ENCODE results near the gene GDPD4.

The GDPD4 gene

DNA sequence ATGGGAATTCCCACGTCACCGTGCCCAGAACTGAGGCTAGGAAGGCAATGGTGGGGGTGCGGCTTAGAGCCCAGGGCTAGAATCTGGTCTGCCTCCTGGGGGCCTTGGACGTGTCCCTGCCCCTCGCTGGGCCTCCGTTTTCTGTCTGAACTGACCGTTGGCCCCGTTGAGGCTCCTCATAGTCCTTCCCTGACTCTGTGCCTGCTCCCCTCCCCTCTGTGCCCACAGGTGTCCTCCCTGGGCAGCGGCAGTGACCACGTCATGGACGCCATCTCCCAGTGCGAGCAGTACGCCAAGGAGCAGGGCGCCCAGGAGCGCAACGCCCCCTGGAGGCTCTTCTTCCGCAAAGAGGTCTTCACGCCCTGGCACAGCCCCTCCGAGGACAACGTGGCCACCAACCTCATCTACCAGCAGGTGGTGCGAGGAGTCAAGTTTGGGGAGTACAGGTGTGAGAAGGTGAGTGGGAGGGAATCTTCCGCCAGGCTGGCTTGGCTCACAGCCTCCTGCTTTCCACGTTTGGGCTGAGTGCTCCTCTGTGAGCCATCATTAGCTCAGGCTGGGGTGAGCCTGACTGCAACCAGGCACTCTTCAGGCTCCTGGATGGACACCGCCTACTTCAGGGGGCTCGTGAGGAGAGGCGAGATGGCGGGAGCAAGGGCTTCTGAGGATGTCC, 109.5 kb downstream of the GDPD4 start:
- no peak overlapping the region for H3K4me3 ChIP-seq (ENCODE audit: low read length)

DNA sequence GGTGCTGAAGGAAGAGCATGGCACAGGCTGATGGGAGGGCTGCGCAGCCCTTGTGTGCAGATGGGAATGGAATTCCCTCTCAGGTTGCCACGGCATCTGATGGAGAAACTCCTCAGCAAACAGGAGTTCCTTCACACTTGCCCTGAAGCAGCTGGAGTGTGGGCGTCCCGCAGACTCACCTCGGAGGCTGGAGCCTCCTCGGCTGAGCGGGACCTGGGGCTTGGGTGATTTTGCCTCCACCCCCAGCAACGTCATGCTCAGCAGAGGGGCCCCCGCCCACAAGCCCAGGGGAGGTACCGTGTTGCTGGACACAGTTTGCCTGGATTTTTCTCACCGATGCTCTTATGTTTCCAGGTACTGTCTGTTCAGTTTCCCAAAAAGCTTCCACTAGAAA, 110.1 kb downstream of the GDPD4 start:
- Histone ChIP-seq H3K9ac (ENCODE audit: low read depth, low read length) (no peak overlapping the region), H3K4me3 (ENCODE audit: low read length) (no peak overlapping the region), H3K9me3 (replicated peaks; ENCODE audit: low read length) (no peaks in the 10 kb centered on the region), H3K4me2 (ENCODE audit: low read length) (no peak overlapping the region), H3K36me3 (ENCODE audit: insufficient read depth, low read length) (no peaks in the 10 kb centered on the region), H3K27me3 (ENCODE audit: control insufficient read depth, insufficient read depth, low read length) (peaks cover 12% of the 10 kb centered on the region), H3K4me1 (ENCODE audit: control insufficient read depth, insufficient read depth, low read length) (peaks cover 7% of the 10 kb centered on the region)

More for the DNA sequence above, 109.5 kb downstream of the GDPD4 start:
- H3K9me3 ChIP-seq (replicated peaks; ENCODE audit: low read length) = no peaks in the 10 kb centered on the region
- H3K27me3 ChIP-seq (ENCODE audit: control insufficient read depth, insufficient read depth, low read length) = peaks cover 11% of the 10 kb centered on the region
- H3K9ac ChIP-seq (ENCODE audit: low read depth, low read length) = no peak overlapping the region
- H3K4me2 ChIP-seq (ENCODE audit: low read length) = no peak overlapping the region
- peaks cover 7% of the 10 kb centered on the region for H3K4me1 ChIP-seq (ENCODE audit: control insufficient read depth, insufficient read depth, low read length)
- H3K36me3 ChIP-seq (ENCODE audit: insufficient read depth, low read length) = no peaks in the 10 kb centered on the region

DNA sequence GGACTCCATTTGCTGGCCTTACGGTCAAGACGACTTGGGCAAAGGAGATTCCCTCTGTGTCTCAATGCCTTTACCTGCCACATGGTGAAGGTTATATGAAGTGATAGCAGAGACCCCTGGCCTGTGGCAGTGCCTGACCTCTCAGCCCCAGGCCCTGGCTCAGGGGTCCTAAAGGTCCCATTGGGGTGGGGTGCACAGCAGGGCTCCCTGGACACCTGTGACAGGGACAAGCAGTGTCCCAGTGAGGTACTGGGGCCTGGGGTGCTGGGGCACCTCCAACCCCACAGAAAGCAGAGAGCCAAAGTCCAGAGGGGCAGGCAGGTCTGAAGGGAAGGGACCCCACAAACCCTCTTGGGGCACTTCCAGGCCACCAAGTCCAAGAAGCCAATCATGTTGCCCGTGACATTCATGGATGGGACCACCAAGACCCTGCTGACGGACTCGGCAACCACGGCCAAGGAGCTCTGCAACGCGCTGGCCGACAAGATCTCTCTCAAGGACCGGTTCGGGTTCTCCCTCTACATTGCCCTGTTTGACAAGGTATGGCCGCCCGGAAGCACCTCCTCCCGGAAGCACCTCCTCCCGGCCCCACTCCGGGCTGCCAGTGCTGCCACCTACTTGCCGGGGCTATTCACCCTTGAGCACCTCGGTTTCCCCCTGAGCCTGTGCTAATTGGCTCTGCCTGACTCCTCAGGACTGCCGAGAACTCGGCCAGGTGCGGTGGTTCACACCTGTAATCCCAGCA, 111.0 kb downstream of the GDPD4 start:
- Histone ChIP-seq H3K9me3 (replicated peaks; ENCODE audit: low read length) (no peaks in the 10 kb centered on the region), H3K4me3 (ENCODE audit: low read length) (no peak overlapping the region)

DNA sequence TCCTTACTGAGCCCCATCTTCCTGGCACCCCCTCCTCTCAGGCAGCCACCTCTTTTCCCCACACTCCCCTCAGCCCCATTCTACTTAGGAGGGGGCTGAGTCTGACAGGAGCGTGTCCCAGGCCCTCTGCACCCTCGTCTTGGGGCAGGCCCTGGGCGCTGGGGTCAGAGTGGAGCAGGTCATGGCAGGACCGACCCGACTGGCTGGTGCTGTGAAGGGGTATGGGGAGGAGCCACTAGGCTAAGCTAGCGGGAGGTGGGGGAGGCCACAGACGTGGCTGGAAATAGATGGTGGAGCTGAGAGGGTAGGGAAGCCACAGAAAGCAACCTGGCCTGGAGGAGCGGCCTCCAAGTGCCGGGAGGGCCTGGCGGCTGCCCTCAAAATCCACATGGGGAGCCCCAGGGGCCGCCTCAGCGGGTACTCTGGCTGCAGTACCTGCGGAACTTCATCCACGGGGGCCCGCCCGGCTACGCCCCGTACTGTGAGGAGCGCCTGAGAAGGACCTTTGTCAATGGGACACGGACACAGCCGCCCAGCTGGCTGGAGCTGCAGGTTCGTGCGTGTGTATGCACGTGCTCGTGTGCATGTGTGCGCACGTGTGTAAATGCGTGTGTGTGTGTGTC, 111.8 kb downstream of the GDPD4 start:
- Histone ChIP-seq H3K27me3 (ENCODE audit: control insufficient read depth, insufficient read depth, low read length) (peaks cover 17% of the 10 kb centered on the region), H3K9ac (ENCODE audit: low read depth, low read length) (no peak overlapping the region), H3K36me3 (ENCODE audit: insufficient read depth, low read length) (no peaks in the 10 kb centered on the region), H3K4me3 (ENCODE audit: low read length) (no peak overlapping the region), H3K4me2 (ENCODE audit: low read length) (no peak overlapping the region), H3K9me3 (replicated peaks; ENCODE audit: low read length) (no peaks in the 10 kb centered on the region), H3K4me1 (ENCODE audit: control insufficient read depth, insufficient read depth, low read length) (no peaks in the 10 kb centered on the region)

More for the DNA sequence above, 111.0 kb downstream of the GDPD4 start:
- Histone ChIP-seq H3K9ac (ENCODE audit: low read depth, low read length) (no peak overlapping the region), H3K36me3 (ENCODE audit: insufficient read depth, low read length) (no peaks in the 10 kb centered on the region), H3K4me1 (ENCODE audit: control insufficient read depth, insufficient read depth, low read length) (peaks cover 5% of the 10 kb centered on the region), H3K4me2 (ENCODE audit: low read length) (no peak overlapping the region), H3K27me3 (ENCODE audit: control insufficient read depth, insufficient read depth, low read length) (peaks cover 17% of the 10 kb centered on the region)

DNA sequence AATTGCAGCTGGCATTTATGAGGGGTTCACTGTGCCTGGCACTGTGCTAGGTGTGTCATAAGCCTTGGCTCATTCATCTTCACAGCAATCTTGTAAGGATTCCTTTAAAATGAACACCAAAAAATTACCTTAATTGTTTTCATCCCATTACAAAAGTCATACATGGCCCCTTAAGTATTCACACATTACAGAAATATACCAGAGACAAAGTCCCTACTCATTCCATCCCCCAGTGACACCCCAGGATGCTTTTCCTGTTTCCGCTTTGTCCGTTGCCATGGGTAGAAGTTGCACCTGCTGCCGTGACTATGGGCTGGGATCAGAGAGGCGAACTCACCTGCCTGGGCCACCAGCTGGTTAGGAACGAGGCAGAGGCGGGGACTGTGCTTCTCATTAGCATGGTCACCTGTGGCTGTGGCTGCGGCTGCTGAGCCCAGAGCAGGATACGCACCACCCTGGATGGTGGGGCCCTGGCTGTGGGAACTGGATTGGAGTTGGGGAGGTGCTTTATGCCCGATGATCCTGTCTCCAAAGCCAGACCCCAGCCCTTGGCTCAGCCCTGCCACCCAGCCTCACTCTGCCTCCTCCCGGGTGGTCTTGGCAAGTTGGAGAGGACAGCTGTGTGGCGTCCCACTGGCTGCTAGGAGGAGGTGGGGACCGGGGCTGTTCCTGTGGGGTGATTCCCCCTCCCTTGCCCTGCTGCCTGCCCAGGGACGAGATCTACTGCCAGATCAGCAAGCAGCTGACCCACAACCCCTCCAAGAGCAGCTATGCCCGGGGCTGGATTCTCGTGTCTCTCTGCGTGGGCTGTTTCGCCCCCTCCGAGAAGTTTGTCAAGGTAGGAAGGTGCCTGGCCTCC, 112.6 kb downstream of the GDPD4 start:
- Histone ChIP-seq H3K9ac (ENCODE audit: low read depth, low read length) (no peak overlapping the region), H3K4me3 (ENCODE audit: low read length) (no peak overlapping the region), H3K4me1 (ENCODE audit: control insufficient read depth, insufficient read depth, low read length) (no peaks in the 10 kb centered on the region), H3K9me3 (replicated peaks; ENCODE audit: low read length) (no peaks in the 10 kb centered on the region), H3K27me3 (ENCODE audit: control insufficient read depth, insufficient read depth, low read length) (peaks cover 21% of the 10 kb centered on the region), H3K4me2 (ENCODE audit: low read length) (no peak overlapping the region), H3K36me3 (ENCODE audit: insufficient read depth, low read length) (no peaks in the 10 kb centered on the region)

DNA sequence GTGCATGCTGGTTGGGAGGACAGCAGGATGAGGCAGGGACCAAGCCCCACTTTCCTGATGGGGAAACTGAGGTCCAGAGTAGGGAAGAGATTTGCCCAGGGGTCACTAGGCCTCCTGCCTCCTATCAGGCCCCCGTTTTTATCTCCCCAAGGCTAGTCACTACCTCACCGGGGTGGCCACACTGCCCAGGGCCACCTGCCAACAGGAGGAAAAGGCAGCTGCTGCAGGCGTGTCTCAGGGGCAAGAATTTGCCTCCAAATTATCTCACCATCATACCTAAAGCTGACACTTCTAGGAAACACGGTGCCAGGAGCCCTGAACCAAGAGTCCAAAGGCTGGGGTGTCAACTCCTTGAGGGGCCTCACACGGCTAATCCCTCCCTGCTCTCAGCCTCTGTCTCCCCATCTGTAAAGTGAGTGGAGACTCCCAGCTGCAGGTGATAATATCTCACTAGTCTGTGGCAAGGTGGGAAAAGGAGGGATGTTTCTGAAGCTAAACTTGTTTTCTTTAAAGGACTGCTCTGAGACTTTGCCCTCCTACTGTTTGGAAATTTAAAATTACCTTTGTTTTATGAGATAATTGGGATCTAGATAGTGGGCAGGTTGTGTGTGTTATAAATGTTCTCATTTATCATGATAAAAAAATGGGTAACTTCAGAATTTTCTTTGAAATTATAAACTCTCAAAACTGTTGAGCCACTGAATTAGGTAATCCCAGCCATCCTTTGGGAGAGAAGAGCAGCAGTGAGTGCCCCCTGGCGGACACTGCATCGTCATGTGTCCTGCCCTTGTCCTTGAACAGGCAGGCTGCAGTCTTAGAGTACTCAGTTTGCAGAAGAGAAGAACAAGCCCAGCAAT, 113.5 kb downstream of the GDPD4 start:
- Histone ChIP-seq H3K4me1 (ENCODE audit: control insufficient read depth, insufficient read depth, low read length) (no peaks in the 10 kb centered on the region), H3K4me2 (ENCODE audit: low read length) (no peak overlapping the region), H3K27me3 (ENCODE audit: control insufficient read depth, insufficient read depth, low read length) (peaks cover 21% of the 10 kb centered on the region), H3K9me3 (replicated peaks; ENCODE audit: low read length) (no peaks in the 10 kb centered on the region), H3K9ac (ENCODE audit: low read depth, low read length) (no peak overlapping the region), H3K36me3 (ENCODE audit: insufficient read depth, low read length) (no peaks in the 10 kb centered on the region), H3K4me3 (ENCODE audit: low read length) (no peak overlapping the region)

DNA sequence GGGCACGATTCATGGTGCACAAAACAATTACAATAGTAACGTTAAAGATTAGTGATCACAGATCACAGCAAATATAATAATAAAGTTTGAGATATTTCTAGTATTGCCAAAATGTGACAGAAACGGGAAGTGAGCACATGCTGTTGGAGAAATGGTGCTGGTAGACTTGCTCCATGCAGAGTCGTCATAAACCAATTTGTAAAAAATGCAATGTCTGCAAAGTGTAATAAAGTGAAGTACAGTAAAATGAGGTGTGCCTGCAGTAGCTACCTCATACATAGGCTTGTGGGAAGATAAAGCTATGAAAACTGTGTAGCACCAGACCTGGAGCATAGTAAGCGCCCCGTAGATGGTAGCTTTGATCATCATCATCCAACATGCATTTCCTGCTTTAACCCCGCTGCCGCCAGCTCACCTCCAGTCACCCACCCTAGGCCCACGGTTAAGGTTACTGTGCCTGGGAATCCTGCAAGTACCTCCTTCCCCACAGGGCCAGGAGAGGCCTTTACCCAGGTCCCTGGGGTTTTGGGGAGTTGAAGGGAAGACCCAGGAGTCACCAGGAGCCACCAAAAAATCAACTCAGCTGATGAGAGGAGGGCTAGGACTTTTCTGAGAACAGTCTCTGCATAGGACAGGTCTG, 114.3 kb downstream of the GDPD4 start:
- Histone ChIP-seq H3K4me2 (ENCODE audit: low read length) (no peak overlapping the region), H3K27me3 (ENCODE audit: control insufficient read depth, insufficient read depth, low read length) (peaks cover 29% of the 10 kb centered on the region), H3K4me3 (ENCODE audit: low read length) (no peak overlapping the region), H3K4me1 (ENCODE audit: control insufficient read depth, insufficient read depth, low read length) (no peaks in the 10 kb centered on the region), H3K36me3 (ENCODE audit: insufficient read depth, low read length) (no peaks in the 10 kb centered on the region), H3K9ac (ENCODE audit: low read depth, low read length) (no peak overlapping the region), H3K9me3 (replicated peaks; ENCODE audit: low read length) (no peaks in the 10 kb centered on the region)

DNA sequence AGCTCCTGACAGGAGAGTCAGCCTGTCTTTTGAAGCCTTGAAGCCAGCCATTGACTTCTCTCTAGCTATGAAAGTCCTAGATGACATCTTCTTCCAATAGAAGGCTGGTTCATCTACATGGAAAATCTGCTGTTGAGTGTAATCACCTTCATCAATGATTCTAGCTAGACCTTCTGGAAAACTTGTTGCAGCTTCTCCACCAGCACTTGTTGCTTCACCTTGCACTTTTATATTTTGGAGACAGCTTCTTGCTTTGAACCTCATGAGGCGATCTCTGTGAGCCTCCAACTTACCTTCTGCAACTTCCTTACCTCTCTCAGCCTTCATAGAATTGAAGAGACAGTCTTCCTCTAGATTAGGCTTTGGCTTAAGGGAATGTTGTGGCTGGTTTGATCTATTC, 115.2 kb downstream of the GDPD4 start:
- no peaks in the 10 kb centered on the region for H3K4me1 ChIP-seq (ENCODE audit: control insufficient read depth, insufficient read depth, low read length)
- H3K9ac ChIP-seq (ENCODE audit: low read depth, low read length) = no peak overlapping the region
- H3K9me3 ChIP-seq (replicated peaks; ENCODE audit: low read length) = no peaks in the 10 kb centered on the region
- no peak overlapping the region for H3K4me3 ChIP-seq (ENCODE audit: low read length)
- peaks cover 33% of the 10 kb centered on the region for H3K27me3 ChIP-seq (ENCODE audit: control insufficient read depth, insufficient read depth, low read length)
- no peaks in the 10 kb centered on the region for H3K36me3 ChIP-seq (ENCODE audit: insufficient read depth, low read length)
- H3K4me2 ChIP-seq (ENCODE audit: low read length) = no peak overlapping the region

DNA sequence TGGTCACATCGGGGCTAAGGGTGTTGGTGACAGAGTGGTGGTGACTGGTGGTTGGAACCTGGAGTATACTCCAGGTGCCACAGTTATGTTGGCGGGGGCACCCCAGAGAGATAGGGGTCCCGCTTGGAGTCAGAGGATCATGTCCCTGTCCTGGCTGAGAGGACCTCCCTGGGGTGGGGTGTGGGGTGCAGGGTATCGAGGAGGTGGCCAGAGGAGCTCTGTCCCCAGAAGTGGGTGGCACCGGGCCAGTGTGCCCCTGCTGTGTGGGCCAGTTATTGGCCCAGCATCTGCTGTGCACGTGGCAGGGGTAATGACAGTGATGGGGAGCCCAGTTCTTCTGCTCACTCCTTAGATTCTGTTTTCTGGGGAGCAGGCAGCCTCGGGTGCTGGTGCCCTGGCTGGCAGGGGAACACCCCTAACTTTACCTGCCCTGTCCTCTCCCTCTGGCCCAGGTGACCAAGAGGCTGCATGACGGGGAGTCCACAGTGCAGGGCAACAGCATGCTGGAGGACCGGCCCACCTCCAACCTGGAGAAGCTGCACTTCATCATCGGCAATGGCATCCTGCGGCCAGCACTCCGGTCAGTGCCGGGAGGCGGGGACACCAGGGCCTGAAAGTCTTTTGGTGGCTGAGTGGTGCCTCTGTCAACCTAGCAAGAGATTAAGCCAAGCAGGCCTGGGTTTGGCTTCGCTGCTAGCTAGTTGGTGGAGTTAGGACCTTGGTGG, 117.2 kb downstream of the GDPD4 start:
- H3K9ac ChIP-seq (ENCODE audit: low read depth, low read length) = no peak overlapping the region

DNA sequence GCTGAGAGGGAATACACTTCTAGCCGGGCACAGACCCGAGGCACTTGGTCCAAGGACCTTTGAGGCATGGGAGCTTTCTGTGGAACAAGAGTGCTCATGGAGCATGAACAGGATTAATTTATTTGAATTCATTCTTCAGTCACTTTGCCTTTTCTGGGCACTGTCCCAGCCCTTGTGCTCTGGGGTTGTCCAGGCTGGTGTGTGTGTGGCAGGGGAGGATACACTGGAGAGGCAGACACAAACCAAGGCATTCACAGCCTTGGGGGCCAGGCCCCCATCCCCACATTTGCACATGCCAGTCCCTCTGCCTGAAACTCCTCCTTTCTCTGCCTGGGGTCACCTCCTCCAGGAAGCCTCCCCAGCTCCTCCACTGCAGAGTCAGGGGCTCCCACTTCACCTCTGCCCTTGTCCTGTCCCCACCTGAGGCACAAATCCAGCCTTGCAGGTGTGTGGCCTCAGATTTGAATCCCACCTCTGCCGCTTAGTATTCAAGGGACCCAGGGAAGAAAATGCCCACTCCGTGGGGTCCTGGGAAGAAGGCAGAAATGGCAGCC, 118.0 kb downstream of the GDPD4 start:
- H3K4me2 ChIP-seq (ENCODE audit: low read length) = no peak overlapping the region
- H3K4me3 ChIP-seq (ENCODE audit: low read length) = no peak overlapping the region
- no peaks in the 10 kb centered on the region for H3K4me1 ChIP-seq (ENCODE audit: control insufficient read depth, insufficient read depth, low read length)
- no peaks in the 10 kb centered on the region for H3K9me3 ChIP-seq (replicated peaks; ENCODE audit: low read length)
- H3K9ac ChIP-seq (ENCODE audit: low read depth, low read length) = no peak overlapping the region
- peaks cover 38% of the 10 kb centered on the region for H3K27me3 ChIP-seq (ENCODE audit: control insufficient read depth, insufficient read depth, low read length)
- no peaks in the 10 kb centered on the region for H3K36me3 ChIP-seq (ENCODE audit: insufficient read depth, low read length)

More for the DNA sequence above, 117.2 kb downstream of the GDPD4 start:
- Histone ChIP-seq H3K9me3 (replicated peaks; ENCODE audit: low read length) (no peaks in the 10 kb centered on the region), H3K36me3 (ENCODE audit: insufficient read depth, low read length) (no peaks in the 10 kb centered on the region), H3K4me2 (ENCODE audit: low read length) (no peak overlapping the region), H3K4me3 (ENCODE audit: low read length) (no peak overlapping the region), H3K4me1 (ENCODE audit: control insufficient read depth, insufficient read depth, low read length) (no peaks in the 10 kb centered on the region), H3K27me3 (ENCODE audit: control insufficient read depth, insufficient read depth, low read length) (peaks cover 37% of the 10 kb centered on the region)

Data from skeletal muscle satellite cell (primary cell).